HepG2 (cell line): ENCODE data around the gene STRN3. TPM values are rescaled to one million over a fixed set of nuclear protein-coding genes. Genes with fewer than 3 reads are reported as not detected.
A peak's percentile ranks its signal among the peaks of the same experiment; 100 is the strongest.

ENCODE experiments used
- POLR2AphosphoS2 ChIP-seq: IDR thresholded peaks from 2 replicates; pipeline ENCODE4 v1.6.1; 2011; ENCODE audit warnings: low read depth, low read length, improper control_type of control experiment
- TARDBP ChIP-seq: sonication (generic); formaldehyde crosslinking; IDR thresholded peaks from 2 replicates; pipeline ENCODE4 v1.8.0; 2022; ENCODE audit warnings: mild to moderate bottlenecking, missing genetic modification reagents
- polyA plus RNA-seq, 8 experiments: library from polyadenylated mRNA; depleted of rRNA in 3 of 8; stranded (reverse) in 7 of 8; unstranded in 1 of 8; fragments of >200 nt; fragmentation: Illumina TruSeq in 4 of 8; extraction: Trizol in 4 of 8; gene quantifications; 2 replicates each; pipeline versions ENCODE4 v1.2.1 to v1.2.3, GENCODE V29; 2011 to 2016; ENCODE audit warnings: low read depth in 4 of 8, missing spikeins in 1 of 8, mixed read lengths in 1 of 8; ENCODE audit not compliant: insufficient read depth in 1 of 8
- total RNA-seq, 5 experiments: library from RNA; depleted of rRNA; stranded (reverse); fragments of >200 nt; fragmentation: Illumina TruSeq; extraction: Trizol; gene quantifications; 2 replicates each; pipeline ENCODE4 v1.2.3, GENCODE V29; 2016; ENCODE audit warnings: low read depth in 1 of 5
- TF ChIP-seq, protein P1 (sequence below): sonication (generic); formaldehyde crosslinking; IDR thresholded peaks from 2 replicates; pipeline ENCODE4 v1.9.0; 2021; ENCODE audit warnings: missing genetic modification reagents, borderline replicate concordance
- TF ChIP-seq, protein P2 (sequence below): IDR thresholded peaks from 2 replicates; pipeline ENCODE4 v1.4.0; 2020; ENCODE audit warnings: mild to moderate bottlenecking, missing genetic modification reagents

STRN3 gene
- total and polyA plus RNA-seq, 2 of the 13 experiments (the other 11 are each of a cell fraction or from before 2014, with no cell fraction given): 49.4 to 123 TPM

DNA sequence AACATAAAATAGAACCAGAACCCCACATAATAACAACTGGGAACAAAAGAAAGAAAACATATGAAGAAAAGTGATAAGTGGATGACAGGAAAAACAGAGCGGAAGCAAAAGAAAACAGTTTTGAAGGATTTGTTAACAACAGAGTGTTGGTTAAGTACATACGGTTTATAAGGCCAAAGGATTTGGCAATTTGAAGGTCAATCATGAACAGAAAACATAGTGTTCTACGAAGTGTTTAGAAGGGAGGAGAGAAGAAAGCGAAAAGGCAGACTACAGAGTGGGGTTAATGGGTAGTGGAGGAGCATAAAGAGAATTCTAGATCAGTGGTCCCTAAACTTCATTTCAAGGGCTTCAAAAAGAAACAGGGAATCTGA lies 4.6 kb downstream of the STRN3 start (continued):
- 0 out of 2 replicates have a peak, but pooled peaks have one; percentile 70 for TF ChIP-seq POLR2AphosphoS2
- TF ChIP-seq, protein P1, sequence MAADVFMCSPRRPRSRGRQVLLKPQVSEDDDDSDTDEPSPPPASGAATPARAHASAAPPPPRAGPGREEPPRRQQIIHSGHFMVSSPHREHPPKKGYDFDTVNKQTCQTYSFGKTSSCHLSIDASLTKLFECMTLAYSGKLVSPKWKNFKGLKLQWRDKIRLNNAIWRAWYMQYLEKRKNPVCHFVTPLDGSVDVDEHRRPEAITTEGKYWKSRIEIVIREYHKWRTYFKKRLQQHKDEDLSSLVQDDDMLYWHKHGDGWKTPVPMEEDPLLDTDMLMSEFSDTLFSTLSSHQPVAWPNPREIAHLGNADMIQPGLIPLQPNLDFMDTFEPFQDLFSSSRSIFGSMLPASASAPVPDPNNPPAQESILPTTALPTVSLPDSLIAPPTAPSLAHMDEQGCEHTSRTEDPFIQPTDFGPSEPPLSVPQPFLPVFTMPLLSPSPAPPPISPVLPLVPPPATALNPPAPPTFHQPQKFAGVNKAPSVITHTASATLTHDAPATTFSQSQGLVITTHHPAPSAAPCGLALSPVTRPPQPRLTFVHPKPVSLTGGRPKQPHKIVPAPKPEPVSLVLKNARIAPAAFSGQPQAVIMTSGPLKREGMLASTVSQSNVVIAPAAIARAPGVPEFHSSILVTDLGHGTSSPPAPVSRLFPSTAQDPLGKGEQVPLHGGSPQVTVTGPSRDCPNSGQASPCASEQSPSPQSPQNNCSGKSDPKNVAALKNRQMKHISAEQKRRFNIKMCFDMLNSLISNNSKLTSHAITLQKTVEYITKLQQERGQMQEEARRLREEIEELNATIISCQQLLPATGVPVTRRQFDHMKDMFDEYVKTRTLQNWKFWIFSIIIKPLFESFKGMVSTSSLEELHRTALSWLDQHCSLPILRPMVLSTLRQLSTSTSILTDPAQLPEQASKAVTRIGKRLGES: no peak
- TF ChIP-seq, protein P2, sequence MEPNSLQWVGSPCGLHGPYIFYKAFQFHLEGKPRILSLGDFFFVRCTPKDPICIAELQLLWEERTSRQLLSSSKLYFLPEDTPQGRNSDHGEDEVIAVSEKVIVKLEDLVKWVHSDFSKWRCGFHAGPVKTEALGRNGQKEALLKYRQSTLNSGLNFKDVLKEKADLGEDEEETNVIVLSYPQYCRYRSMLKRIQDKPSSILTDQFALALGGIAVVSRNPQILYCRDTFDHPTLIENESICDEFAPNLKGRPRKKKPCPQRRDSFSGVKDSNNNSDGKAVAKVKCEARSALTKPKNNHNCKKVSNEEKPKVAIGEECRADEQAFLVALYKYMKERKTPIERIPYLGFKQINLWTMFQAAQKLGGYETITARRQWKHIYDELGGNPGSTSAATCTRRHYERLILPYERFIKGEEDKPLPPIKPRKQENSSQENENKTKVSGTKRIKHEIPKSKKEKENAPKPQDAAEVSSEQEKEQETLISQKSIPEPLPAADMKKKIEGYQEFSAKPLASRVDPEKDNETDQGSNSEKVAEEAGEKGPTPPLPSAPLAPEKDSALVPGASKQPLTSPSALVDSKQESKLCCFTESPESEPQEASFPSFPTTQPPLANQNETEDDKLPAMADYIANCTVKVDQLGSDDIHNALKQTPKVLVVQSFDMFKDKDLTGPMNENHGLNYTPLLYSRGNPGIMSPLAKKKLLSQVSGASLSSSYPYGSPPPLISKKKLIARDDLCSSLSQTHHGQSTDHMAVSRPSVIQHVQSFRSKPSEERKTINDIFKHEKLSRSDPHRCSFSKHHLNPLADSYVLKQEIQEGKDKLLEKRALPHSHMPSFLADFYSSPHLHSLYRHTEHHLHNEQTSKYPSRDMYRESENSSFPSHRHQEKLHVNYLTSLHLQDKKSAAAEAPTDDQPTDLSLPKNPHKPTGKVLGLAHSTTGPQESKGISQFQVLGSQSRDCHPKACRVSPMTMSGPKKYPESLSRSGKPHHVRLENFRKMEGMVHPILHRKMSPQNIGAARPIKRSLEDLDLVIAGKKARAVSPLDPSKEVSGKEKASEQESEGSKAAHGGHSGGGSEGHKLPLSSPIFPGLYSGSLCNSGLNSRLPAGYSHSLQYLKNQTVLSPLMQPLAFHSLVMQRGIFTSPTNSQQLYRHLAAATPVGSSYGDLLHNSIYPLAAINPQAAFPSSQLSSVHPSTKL (CRISPR knock-in tag): no peak
- TF ChIP-seq TARDBP (CRISPR knock-in tag): 0 out of 2 replicates have a peak, but pooled peaks have one; percentile 16
- TF ChIP-seq, all 625 proteins: peak for 9
